Limb (tissue), 2 donors: ENCODE measurements around the gene MRPL34.
"Not testable (repeated sequence)": the region's sequence is repeated elsewhere in the genome, so short reads cannot be mapped to it uniquely, and the experiment has no call there.

Source experiments
- DNase-seq, 2 donors: peaks; one replicate each; pipeline ENCODE4 v3.0.0-alpha.2; 2016; ENCODE audit errors: extremely low spot score in 2 of 2

Gene MRPL34

DNA sequence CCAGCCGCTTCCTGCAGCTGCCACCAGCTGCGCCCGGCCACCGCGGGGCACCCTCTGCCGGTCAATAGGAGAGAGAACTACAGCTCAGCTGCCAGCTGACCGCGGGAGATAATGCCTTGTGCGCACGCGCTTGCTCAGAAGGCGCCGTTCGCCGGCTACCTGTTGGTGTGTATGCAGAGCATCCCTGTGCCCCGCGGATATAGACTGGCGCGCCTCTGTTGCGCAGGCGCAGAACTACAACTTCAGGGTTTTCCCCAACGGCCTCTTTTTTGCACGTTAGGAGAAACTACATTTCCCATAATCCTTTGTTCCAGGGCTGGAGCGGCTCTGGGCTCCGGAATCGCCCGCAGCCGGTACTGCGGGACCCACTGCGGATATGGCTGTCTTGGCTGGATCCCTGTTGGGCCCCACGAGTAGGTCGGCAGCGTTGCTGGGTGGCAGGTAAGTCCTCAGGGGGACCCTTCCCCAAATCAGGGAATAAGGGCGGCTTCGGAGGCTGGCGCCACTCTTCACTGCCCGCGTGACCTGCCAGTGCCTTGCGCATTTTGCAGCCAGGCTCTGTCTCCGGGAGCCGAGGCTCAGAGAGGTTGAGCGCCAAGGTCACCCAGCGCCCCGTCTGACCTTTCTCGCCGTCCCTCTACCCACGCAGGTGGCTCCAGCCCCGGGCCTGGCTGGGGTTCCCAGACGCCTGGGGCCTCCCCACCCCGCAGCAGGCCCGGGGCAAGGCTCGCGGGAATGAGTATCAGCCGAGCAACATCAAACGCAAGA is at the start of gene MRPL34:
Gene MRPL34 (plus strand): TSS at position 356 of the 768 bp plus-strand sequence. CDS start 21 bp downstream, at position 377.
- peak; percentile 95 to 98 for DNase-seq

DNA sequence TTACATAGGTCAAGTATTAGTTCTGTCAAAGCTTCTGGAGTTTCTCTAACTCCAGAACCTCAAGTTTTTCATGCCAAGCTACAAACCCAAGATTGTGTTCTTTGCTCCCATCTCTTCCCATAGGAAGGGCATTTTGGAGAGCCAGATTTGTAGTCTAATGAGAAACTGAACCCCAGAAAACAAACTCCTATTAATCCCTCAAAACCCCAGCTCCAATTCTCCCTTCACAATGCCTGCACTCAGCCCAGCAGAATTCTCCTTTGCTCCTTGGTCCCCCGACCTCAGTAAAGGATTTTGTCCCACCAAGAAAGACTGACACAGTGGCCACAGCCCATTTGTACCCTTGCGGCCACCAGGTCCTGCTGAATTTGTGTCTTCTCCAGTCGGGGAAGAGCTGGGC is 49.5 kb upstream of the MRPL34 start:
- DNase-seq, result no peak

DNA sequence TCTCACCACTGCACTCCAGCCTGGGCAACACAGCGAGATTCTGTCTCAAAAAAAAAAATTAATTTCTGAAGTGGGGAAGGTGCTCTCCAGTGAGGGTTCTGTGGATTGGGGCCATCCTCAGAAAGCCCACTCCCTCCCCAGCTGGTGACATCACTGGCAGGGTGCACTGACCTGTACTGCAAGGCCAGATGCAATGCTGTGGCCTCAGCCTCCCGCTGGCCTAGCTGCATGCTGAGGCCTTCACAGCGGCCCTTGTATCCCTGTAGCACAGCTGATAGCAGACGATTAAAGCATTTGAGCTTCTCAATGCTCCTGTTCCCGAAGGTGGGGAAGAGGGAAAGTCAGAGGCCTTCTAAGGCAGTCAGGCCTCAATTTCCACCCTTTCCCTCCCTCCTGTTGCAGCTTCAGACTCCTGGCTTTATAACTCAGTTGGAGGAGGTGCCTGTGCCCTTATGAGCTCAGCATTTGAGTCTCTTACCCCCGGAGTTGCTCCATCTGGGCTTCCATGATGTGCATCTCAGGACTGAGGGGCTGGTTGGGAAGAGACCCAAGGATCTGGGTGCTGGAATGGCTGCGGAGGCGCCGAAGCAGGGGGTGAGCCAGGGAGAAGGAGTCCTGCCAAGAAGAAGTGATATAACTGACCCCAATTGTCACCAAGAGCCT is 46.4 kb upstream of the MRPL34 start:
- no peak for DNase-seq

DNA sequence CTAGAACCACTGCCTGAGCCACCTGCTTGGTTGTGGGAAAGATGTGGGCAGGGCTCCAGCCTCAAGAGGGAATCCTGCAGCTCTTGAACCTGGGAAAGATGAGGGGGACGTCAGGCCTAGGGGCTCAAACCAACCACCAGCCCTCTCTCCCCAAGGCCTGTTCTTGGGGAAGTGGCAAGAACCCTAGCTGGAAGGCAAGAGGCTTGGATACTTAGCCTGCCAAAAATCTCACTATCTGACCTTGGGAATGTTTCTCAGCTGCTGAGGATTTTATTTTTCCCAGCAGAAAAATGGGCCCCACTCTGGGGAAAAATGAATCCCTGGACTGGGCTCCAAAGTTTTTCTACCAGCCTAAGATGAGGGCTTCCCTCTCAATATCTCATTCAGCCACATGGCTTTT is 45.7 kb upstream of the MRPL34 start:
- no peak for DNase-seq

DNA sequence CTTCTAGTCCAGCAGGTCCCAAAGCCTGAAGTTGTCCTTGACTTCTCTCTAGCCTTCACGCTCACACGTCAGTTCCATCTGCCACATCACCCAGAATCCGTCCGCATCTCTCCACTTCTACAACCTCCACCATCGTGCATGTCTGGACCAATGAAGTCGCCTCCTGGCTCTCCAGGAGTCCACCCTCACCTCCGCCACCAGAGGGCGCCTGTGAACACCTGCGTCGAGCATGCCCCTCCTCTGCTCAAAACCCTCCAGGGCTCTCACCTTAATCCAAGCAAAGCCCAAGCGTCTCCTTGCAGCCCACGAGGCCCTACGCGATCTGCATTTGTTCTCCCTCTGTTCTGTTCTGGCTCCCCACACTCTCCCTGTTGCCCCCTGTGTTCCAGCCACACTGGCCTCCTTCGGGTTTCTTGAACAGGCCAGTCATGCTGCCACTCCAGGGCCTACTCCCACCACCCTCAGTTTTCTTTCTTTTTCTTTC is 44.8 kb upstream of the MRPL34 start:
- DNase-seq, result peak in 1 of 2 donors; percentile 71

DNA sequence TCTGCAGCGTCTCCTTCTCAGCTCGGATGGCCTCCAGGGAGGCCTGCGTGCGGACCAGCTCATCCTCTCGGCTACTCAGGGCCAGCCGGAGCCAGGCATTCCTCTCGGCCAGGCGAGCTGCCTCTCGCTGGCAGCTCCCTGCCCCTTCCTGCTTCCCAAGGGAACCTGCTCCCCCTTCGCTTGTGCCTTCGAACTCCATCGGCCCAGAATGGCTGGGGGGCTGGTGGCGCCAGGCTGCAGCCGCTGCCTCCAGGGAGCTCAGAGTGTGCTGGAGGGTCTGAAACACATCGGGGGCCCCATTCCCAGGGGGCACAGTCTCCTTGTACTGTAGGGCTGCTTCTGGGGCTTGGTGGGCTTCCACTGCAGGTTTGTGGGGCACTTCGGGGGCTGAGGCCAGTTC is 43.1 kb upstream of the MRPL34 start:
- DNase-seq, result no peak

DNA sequence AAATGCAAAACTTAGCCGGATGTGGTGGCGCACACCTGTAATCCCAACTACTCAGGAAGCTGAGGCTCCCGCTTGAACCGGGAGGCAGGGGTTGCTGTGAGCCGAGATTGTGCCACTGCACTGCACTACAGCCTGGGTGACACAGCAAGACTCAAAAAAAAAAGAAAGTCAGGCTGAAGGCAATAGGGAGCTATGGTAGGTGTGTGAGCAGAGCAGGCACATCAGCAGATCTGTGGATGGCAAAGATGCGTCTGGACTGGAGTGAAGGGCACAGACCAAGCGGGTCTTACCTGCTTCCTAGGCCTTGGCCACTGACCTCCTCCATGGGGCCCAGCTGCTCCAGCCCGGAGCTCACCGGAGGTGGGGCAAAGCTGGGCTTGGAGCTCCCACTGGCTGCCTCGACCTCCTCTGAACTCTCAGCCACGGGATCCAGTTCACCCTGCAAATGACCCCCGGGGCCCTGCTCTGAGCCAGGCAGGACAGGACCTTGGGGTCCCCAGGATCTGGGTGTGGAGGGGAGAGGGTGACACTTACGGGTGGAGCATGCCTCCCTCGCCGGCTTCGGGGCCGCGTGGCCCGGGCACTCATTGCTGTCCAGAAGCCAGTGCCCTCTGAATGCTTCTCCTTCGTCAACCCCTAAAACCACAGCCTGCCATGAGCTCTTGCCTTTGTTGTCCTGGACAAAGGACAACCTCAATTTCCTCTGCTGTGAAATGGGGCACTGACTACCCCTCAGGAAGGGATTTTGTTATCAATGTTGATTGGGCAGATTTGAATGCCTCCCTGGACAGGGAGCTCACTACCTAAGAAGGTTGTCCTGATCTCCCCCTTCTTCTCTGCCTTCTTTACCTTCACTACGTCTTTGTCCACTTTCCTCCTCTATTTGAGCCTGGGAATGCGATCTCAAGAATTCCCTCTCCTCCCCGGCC is 41.7 kb upstream of the MRPL34 start:
- no peak for DNase-seq

DNA sequence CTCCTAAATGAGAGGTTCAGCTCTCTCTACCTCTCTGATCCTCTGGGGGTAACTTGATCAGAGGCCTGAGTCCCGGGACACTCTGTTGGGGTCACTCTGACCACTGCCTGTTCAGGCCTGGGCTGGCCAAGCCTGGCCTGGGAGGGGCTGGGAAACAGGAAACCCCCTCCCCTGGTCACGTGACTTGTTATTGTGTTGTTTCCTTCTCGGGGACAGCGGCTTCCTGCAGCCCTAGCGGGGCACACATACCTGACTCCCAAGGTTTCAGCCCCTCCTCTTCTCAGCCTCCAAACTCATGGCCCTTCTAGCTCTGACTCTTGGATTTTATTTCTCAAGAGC is 41.1 kb upstream of the MRPL34 start, which contains the start of gene USHBP1:
Gene USHBP1 (minus strand): TSS at position 105 of the 339 bp plus-strand sequence. CDS start 446 bp downstream, outside the sequence.
- no peak for DNase-seq

DNA sequence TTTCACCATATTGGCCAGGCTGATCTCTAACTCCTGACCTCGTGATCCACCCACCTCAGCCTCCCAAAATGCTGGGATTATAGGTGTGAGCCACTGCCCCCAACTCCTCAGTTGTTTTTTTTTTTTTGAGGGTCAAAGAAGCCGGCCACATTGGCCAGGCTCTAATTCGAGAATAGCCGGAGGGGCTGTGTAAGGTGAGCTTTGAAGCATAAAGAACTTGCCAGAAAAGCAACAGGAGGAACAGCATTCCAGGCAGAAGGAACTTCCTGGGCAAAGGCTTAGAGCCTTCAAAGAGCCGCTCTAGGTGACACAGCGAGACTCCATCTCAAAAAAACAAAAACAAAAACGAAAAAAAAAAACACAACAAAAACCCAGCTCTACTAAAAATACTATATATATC is 39.6 kb upstream of the MRPL34 start:
- DNase-seq, result no peak

DNA sequence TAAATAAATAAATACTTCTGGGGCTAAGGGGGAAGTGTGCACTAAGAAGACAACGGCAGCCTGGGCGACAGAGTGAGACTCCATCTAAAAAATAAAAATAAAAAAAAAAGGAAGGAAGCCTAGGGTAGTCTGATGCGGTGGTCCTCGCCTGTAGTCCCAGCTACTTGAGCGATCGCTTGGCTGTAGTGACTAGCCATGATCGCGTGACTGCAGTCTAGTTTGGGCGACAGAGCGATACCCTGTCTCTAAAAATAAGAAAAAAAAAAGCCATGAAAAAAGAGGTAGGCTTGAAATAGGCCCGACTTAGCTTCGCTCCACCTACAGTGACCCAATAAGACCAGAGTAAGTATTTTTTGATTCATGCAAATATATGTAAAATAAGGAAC is 39.1 kb upstream of the MRPL34 start:
- no peak for DNase-seq

DNA sequence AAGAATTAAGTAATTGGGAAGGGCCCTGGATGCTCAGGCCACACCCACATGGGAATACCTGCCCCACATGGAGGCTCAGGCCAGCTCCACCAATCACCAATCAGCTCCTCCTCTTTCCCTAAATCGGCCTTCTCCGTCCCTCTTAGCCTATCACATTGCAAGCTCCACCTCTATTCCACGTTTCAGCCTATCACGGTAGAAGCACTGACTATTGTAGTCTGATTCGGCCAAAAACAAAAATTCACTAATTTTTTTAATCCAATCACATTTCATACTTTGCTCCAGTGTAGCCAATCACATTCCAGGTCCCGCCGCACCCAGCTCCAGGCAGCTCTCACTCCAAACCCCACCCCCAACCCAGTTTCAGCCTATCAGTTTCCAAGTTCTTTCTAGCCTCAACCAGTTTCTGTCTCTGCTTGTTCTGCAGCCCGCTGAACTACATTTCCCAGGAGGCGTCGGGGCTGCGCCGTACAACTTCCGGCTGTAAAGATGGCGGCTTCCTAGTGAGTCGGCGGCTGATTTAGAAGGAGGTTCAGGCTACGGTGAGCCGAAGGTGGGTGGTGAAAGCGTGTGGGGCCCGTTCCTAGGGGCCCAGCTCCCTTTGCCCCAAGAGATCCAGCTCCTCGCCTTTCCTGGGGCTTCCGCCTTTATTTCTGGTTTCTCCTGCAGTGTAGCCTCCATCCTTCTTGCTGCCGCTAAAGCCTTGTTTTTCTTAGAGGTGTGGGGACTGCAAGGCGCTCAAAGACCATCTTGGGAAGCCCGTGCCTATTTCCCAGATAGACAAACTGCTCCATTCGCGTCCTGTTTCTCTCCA is 38.5 kb upstream of the MRPL34 start, which contains the start of gene BABAM1:
Gene BABAM1 (plus strand): TSS at position 469 of the 814 bp plus-strand sequence. CDS start 1,364 bp downstream, outside the sequence.
- peak; percentile 97 to 99 for DNase-seq

DNA sequence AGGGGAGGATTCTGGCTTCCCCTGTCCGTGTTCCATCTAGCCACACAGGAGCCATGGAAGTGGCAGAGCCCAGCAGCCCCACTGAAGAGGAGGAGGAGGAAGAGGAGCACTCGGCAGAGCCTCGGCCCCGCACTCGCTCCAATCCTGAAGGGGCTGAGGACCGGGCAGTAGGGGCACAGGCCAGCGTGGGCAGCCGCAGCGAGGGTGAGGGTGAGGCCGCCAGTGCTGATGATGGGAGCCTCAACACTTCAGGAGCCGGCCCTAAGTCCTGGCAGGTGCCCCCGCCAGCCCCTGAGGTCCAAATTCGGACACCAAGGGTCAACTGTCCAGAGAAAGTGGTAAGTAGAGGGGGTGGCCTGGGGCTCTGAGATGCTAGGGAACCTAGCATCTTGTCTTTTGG is 36.9 kb upstream of the MRPL34 start:
- DNase-seq, result no peak

DNA sequence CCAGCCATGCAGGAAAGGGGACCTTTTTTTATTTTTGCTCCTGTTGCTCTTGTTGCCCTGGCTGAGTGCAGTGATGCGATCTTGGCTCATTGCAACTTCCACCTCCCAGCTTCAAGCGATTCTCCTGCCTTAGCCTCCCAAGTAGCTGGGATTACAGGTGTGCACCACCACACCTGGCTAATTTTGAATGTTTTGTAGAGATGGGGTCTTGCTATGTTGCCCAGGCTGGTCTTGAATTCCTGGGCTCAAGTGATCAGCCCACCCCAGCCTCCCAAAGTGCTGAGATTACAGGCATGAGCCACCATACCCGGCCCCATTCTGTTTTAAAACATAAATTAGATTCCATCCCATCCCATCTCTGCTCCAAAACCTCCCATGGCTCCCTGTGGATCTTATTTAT is 30.8 kb upstream of the MRPL34 start:
- DNase-seq, result not testable (repeated sequence)

DNA sequence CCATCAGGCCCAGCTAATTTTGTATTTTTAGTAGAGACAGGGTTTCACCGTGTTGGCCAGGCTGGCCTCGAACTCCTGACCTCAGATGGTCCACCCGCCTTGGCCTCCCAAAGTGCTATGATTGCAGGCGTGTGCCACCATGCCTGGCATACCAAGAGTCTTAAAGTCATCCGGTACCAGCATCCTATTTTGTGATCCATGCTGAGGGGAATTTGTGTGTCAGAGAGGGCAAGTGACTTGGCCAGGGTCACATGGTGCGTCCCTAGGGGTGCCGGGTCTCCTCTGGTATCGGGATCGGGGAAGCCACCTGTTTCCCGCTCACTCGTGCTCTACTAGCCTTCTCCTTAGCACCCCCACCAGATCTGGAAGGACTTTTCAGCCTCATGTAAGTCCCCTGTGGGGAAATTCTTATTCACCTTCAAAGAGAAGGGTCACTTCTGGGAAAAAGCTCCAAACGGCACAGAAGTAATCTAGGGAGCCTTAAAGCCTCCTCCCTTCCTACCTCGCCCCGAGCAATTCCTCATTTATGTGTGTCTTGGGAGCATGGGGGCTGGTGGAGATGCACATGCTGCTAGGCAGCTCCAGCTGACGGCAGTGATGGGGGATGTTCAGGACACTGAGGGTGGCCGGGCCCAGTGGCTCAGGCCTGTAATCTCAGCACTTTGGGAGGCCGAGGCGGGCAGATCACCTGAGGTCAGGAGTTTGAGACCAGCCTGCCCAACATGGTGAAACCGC is 30.1 kb upstream of the MRPL34 start:
- DNase-seq, result no peak

DNA sequence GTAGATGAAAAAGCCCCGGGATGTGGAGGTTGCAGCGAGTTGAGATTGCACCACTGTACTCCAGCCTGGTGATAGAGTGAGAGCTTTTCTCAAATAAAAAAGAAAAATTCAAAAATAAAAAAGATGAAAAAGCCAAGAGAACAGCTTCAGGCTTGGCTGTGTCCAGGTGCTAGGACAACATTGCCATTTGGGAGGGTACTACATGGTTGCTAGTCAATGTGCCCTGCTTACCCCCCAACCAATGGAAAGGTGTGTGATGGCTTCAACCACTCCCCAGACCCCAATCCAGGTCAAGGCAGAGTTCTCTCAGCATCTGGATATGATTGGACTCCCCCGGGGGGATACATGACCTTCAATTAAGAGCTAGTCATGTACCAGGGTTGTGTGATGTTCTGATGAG is 26.2 kb upstream of the MRPL34 start:
- DNase-seq, result no peak

DNA sequence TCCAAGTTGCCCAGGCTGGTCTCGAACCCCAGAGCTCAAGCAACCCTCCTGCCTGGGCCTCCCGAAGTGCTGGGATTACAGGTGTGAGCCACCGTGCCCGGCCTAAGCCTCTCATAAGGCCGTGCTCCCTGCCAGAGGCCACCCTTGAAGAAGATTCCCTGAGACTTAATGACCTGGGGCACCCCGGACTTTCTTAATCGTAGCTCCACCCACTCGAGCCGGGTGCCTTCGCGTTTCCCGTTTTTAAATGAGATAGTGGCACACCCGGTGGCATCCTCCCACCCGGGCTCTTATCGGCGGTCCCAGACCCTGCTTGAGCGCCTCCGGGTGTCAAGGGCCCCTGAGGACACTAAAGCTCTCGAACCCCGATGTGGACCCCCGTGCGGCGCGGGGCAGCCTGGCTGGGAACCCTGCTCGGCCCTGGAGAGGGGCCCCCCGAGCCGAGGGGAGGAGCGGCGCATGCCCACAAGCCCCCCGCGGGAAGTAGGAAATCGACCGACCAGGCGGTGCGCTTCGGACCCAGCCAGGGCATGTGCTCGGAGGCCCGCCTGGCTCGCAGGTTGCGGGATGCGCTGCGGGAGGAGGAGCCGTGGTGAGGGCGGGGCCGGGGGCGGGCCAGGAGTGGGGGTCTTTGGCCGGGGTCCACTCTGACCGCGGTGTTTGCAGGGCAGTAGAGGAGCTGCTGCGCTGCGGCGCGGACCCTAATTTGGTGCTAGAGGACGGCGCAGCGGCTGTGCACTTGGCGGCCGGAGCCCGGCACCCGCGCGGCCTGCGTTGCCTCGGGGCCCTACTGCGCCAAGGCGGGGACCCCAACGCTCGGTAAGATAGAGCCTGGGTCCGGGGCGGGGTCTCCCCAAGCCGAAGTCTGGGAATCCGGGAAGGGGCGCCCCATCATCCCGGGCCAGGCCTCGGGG is 24.0 kb upstream of the MRPL34 start, which contains the start of gene ANKLE1:
Gene ANKLE1 (plus strand): TSS at position 511 of the 914 bp plus-strand sequence. CDS start 20 bp downstream, at position 531.
- DNase-seq, result peak in 1 of 2 donors; percentile 72

DNA sequence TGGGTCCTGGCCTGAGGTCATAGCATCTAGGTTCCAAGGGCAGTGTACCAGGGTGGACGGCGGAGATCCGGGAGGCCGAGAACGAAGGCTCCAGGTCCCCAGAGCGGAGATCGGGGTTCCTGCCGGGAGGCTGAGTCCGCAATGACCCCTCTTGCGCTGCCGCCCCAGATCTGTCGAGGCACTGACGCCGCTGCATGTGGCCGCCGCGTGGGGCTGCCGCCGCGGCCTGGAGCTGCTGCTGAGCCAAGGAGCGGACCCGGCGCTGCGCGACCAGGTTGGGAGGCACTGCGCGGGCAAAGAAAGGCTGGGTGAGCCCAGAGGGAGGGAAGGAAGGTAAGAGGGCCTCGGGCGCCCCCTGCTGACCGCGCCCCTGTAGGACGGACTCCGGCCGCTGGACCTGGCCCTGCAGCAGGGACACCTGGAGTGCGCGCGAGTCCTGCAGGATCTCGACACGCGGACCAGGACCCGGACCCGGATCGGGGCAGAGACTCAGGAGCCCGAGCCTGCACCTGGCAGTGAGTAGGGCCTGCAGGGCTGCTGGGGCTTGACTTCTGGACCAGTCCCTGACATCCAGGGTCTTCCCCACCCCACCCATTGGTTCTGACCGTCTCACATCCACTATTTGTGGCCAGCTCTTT is 23.1 kb upstream of the MRPL34 start:
- DNase-seq, result peak; percentile 83 to 86

DNA sequence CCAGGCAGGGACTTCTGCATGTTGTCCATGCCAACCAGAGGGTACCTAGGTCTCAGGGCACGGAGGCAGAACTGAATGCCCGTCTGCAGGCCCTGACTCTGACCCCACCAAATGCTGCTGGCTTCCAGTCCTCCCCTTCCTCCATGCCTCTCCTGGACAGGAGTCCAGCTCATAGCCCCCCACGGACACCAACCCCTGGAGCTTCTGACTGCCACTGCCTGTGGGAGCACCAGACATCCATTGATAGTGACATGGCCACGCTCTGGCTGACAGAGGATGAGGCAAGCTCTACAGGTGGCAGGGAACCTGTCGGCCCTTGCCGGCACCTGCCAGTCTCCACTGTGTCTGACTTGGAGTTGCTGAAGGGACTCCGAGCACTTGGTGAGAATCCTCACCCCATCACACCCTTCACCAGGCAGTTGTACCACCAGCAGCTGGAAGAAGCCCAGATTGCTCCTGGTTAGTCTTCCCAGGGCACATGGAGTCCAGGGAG is 22.1 kb upstream of the MRPL34 start:
- no peak for DNase-seq
